HepG2 (cell line): ENCODE results near the gene LGALS7B. TPM values are rescaled to one million over a fixed set of nuclear protein-coding genes. Genes with fewer than 3 reads are reported as not detected.
A peak's percentile ranks its signal among the peaks of the same experiment; 100 is the strongest.

ENCODE experiments used
- ATAC-seq: fragments of 200-7000 bp; cut with Tn5 transposase; 3 replicates; pipeline ENCODE4 v1.9.1; 2020; ENCODE audit warnings: mild to moderate bottlenecking, moderate library complexity
- BruUV-seq: library from RNA; stranded (reverse); fragments of 400-500 nt; replicated peaks from 2 replicates; lab custom pipeline; 2021; lab: Mats Ljungman, UMichigan
- CTCF ChIA-PET: fragments of 300-600 bp; formaldehyde crosslinking; extraction: SDS; loops from one replicate; lab custom pipeline; 2021; ENCODE audit warnings: low total read pairs, inconsistent platforms, low intra/inter-chr PET ratio; lab: Yijun Ruan, JAX
- POLR2A ChIA-PET: fragments of 350-600 bp; sonication (Branson Sonifier 250); formaldehyde crosslinking; loops from one replicate; lab custom pipeline; 2020; ENCODE audit warnings: antibody characterized with exemption, inconsistent platforms; lab: Yijun Ruan, JAX
- DNase-seq: peaks from one replicate; pipeline ENCODE4 v3.0.0-alpha.2; 2015; ENCODE audit warnings: low spot score
- FAIRE-seq: peaks from 3 replicates; lab custom pipeline; 2011; peaks lifted over from hg19 to GRCh38; lab: Jason Lieb, UNC
- H2AFZ ChIP-seq: one replicate; pipeline ENCODE4 v1.6.1; 2011; ENCODE audit warnings: low read length, inconsistent platforms
- H3K27ac ChIP-seq: fragments of 300-600 bp; 3 replicates; pipeline ENCODE4 v1.8.0; 2011; ENCODE audit warnings: mixed run types, mild to moderate bottlenecking, mixed read lengths, low read length, inconsistent platforms; ENCODE audit not compliant: insufficient read depth; ENCODE audit errors: extremely low read length
- H3K27me3 ChIP-seq, 2 experiments: fragments of 200-600 bp in 1 of 2; 2 replicates in 1 of 2; 3 replicates in 1 of 2; pipeline versions ENCODE4 v1.6.0 to v1.8.0; 2011; ENCODE audit warnings: low read length in 2 of 2, mild to moderate bottlenecking in 2 of 2, moderate library complexity in 2 of 2, inconsistent platforms in 1 of 2; ENCODE audit not compliant: insufficient read depth in 2 of 2, control insufficient read depth in 1 of 2
- H3K36me3 ChIP-seq, 2 experiments: fragments of 200-600 bp in 1 of 2; replicated peaks in 1 of 2; 2 replicates in 1 of 2; 3 replicates in 1 of 2; pipeline versions ENCODE4 v1.5.1 to v1.8.0; 2011; ENCODE audit warnings: low read length in 2 of 2, inconsistent platforms in 1 of 2; ENCODE audit not compliant: insufficient read depth in 2 of 2, control insufficient read depth in 1 of 2
- H3K4me1 ChIP-seq: 2 replicates; pipeline ENCODE4 v1.5.1; 2012; ENCODE audit warnings: low read length, inconsistent platforms; ENCODE audit not compliant: insufficient read depth
- H3K4me2 ChIP-seq: 2 replicates; pipeline ENCODE4 v1.6.0; 2011; ENCODE audit warnings: low read depth, low read length, inconsistent platforms
- H3K4me3 ChIP-seq, 3 experiments: fragments of 200-600 bp in 1 of 3; sonication (generic), shearing (Covaris generic) in 1 of 3; replicated peaks in 1 of 3; 2 replicates each; pipeline ENCODE4 v1.5.1; 2011 to 2016; ENCODE audit warnings: low read length in 3 of 3, inconsistent platforms in 2 of 3, low read depth in 2 of 3, mild to moderate bottlenecking in 2 of 3, control low read depth in 1 of 3, mixed read lengths in 1 of 3; ENCODE audit not compliant: insufficient read depth in 1 of 3
- H3K79me2 ChIP-seq: one replicate; pipeline ENCODE4 v1.6.1; 2011; ENCODE audit warnings: low read length, inconsistent platforms; ENCODE audit not compliant: insufficient read depth
- H3K9ac ChIP-seq: 2 replicates; pipeline ENCODE4 v1.6.0; 2011; ENCODE audit warnings: mild to moderate bottlenecking, low read depth, low read length, inconsistent platforms; ENCODE audit not compliant: insufficient read depth
- H3K9me3 ChIP-seq: 2 replicates; pipeline ENCODE4 v1.5.1; 2012; ENCODE audit warnings: mild to moderate bottlenecking, low read length
- H4K20me1 ChIP-seq: 2 replicates; pipeline ENCODE4 v1.6.0; 2011; ENCODE audit warnings: inconsistent platforms, mild to moderate bottlenecking, low read length, moderate library complexity; ENCODE audit not compliant: insufficient read depth
- AGO1 ChIP-seq: fragments of 200-400 bp; formaldehyde crosslinking; IDR thresholded peaks from 2 replicates; pipeline ENCODE4 v1.6.1; 2017; ENCODE audit warnings: mild to moderate bottlenecking, low read depth, low read length, moderate library complexity; ENCODE audit not compliant: poor library complexity, severe bottlenecking
- ASH2L ChIP-seq: fragments of 300-600, 200-600 bp; sonication (generic); IDR thresholded peaks from 2 replicates; pipeline ENCODE4 v1.7.0; 2017; ENCODE audit warnings: low read depth, mild to moderate bottlenecking, moderate library complexity, mixed read lengths, low read length; ENCODE audit not compliant: insufficient read length
- GABPB1 ChIP-seq: IDR thresholded peaks from 2 replicates; pipeline ENCODE4 v1.6.1; 2016; ENCODE audit warnings: mild to moderate bottlenecking, missing genetic modification reagents, moderate library complexity, missing compliant biosample characterization
- GATAD1 ChIP-seq: IDR thresholded peaks from 2 replicates; pipeline ENCODE4 v1.6.1; 2016; ENCODE audit warnings: missing genetic modification reagents, missing compliant biosample characterization
- GLI4 ChIP-seq: sonication (generic); formaldehyde crosslinking; IDR thresholded peaks from 2 replicates; pipeline ENCODE4 v1.5.1; 2020; ENCODE audit warnings: missing genetic modification reagents, mild to moderate bottlenecking, moderate library complexity, borderline replicate concordance
- HNF4A ChIP-seq: sonication (generic); formaldehyde crosslinking; IDR thresholded peaks from 2 replicates; pipeline ENCODE4 v1.4.0; 2020; ENCODE audit warnings: missing genetic modification reagents
- JUND ChIP-seq: sonication (generic); formaldehyde crosslinking; IDR thresholded peaks from 2 replicates; pipeline ENCODE4 v1.8.0; 2022; ENCODE audit warnings: mild to moderate bottlenecking, missing genetic modification reagents
- MIXL1 ChIP-seq: IDR thresholded peaks from 2 replicates; pipeline ENCODE4 v1.6.1; 2016
- MTA1 ChIP-seq: sonication (generic); formaldehyde crosslinking; IDR thresholded peaks from 2 replicates; pipeline ENCODE4 v1.4.0; 2020; ENCODE audit warnings: missing genetic modification reagents, mild to moderate bottlenecking, borderline replicate concordance
- NFE2L1 ChIP-seq: sonication (generic); formaldehyde crosslinking; IDR thresholded peaks from 2 replicates; pipeline ENCODE4 v1.4.0; 2020; ENCODE audit warnings: missing genetic modification reagents, mild to moderate bottlenecking, borderline replicate concordance
- POLR2AphosphoS2 ChIP-seq: IDR thresholded peaks from 2 replicates; pipeline ENCODE4 v1.6.1; 2011; ENCODE audit warnings: low read depth, low read length, improper control_type of control experiment
- RARA ChIP-seq: IDR thresholded peaks from 2 replicates; pipeline ENCODE4 v1.6.1; 2016; ENCODE audit warnings: missing genetic modification reagents, missing compliant biosample characterization
- SMARCC2 ChIP-seq: fragments of 450-650 bp; IDR thresholded peaks from 2 replicates; pipeline ENCODE4 v1.6.1; 2017; ENCODE audit warnings: antibody characterized with exemption, mild to moderate bottlenecking
- SRSF4 ChIP-seq: fragments of 200-400 bp; formaldehyde crosslinking; IDR thresholded peaks from one replicate; pipeline ENCODE4 v1.6.1; 2018; ENCODE audit warnings: mild to moderate bottlenecking, low read depth, low read length, moderate library complexity; ENCODE audit not compliant: poor library complexity, severe bottlenecking
- ZNF589 ChIP-seq: sonication (generic); formaldehyde crosslinking; conservative IDR thresholded peaks from 2 replicates; pipeline ENCODE4 v1.8.0; 2022; ENCODE audit warnings: mild to moderate bottlenecking, moderate library complexity, missing genetic modification reagents
- ZNF672 ChIP-seq: sonication (generic); formaldehyde crosslinking; IDR thresholded peaks from 2 replicates; pipeline ENCODE4 v1.8.1; 2022; ENCODE audit warnings: missing genetic modification reagents
- ZNF816 ChIP-seq: sonication (generic); formaldehyde crosslinking; IDR thresholded peaks from 2 replicates; pipeline ENCODE4 v1.8.0; 2022; ENCODE audit warnings: missing genetic modification reagents, mild to moderate bottlenecking, borderline replicate concordance
- WGBS: methylation state at CpG from one replicate; pipeline ENCODE4 v1.1.6; 2017; ENCODE audit warnings: low lambda C conversion rate; 5-methylcytosine and 5-hydroxymethylcytosine counted together
- in situ Hi-C: cut with HindIII; loops from 2 replicates; pipeline ENCODE4 v1.10.0; 2017; ENCODE audit warnings: low pct_unique_long_range_greater_than_20kb; ENCODE audit not compliant: extremely low pct_ligation_motif_present
- intact Hi-C: fragments of 100-400 bp; cut with micrococcal nuclease; formaldehyde crosslinking; loops from one replicate; pipeline ENCODE4 v1.10.0; 2022; ENCODE audit not compliant: unreplicated experiment
- polyA plus RNA-seq, 8 experiments: library from polyadenylated mRNA; depleted of rRNA in 3 of 8; stranded (reverse) in 7 of 8; unstranded in 1 of 8; fragments of >200 nt; fragmentation: Illumina TruSeq in 4 of 8; extraction: Trizol in 4 of 8; gene quantifications; 2 replicates each; pipeline versions ENCODE4 v1.2.1 to v1.2.3, GENCODE V29; 2011 to 2016; ENCODE audit warnings: low read depth in 4 of 8, missing spikeins in 1 of 8, mixed read lengths in 1 of 8; ENCODE audit not compliant: insufficient read depth in 1 of 8
- total RNA-seq, 5 experiments: library from RNA; depleted of rRNA; stranded (reverse); fragments of >200 nt; fragmentation: Illumina TruSeq; extraction: Trizol; gene quantifications; 2 replicates each; pipeline ENCODE4 v1.2.3, GENCODE V29; 2016; ENCODE audit warnings: low read depth in 1 of 5
- TF ChIP-seq, protein P1 (sequence below): sonication (generic); formaldehyde crosslinking; conservative IDR thresholded peaks from 2 replicates; pipeline ENCODE4 v1.4.0; 2020; ENCODE audit warnings: missing genetic modification reagents

LGALS7B gene
- total and polyA plus RNA-seq, 2 of the 13 experiments (the other 11 are each of a cell fraction or from before 2014, with no cell fraction given) = 1.7 to 2.1 TPM

DNA sequence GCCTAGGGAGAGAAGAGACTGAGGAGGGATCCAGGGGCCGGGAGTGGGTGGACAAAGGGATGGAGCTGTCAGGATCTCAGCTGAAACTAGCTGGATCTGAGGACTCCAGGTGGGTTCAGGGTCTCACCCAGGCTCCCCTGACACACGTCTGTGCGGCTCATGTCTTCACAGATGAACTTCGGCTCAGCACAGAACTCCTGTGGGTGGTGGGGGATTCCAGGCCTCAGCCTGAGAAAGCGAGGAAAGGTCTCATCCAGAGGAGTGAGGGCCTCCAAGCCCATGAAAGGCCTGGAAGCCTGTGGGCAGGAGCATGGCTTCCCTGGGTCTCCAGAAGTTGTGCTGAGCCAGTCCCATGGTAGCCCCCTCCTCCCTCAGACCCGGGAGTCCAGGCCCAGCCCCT is 46.1 kb upstream of the LGALS7B start (continued):
- TF ChIP-seq POLR2AphosphoS2 = no peak

DNA sequence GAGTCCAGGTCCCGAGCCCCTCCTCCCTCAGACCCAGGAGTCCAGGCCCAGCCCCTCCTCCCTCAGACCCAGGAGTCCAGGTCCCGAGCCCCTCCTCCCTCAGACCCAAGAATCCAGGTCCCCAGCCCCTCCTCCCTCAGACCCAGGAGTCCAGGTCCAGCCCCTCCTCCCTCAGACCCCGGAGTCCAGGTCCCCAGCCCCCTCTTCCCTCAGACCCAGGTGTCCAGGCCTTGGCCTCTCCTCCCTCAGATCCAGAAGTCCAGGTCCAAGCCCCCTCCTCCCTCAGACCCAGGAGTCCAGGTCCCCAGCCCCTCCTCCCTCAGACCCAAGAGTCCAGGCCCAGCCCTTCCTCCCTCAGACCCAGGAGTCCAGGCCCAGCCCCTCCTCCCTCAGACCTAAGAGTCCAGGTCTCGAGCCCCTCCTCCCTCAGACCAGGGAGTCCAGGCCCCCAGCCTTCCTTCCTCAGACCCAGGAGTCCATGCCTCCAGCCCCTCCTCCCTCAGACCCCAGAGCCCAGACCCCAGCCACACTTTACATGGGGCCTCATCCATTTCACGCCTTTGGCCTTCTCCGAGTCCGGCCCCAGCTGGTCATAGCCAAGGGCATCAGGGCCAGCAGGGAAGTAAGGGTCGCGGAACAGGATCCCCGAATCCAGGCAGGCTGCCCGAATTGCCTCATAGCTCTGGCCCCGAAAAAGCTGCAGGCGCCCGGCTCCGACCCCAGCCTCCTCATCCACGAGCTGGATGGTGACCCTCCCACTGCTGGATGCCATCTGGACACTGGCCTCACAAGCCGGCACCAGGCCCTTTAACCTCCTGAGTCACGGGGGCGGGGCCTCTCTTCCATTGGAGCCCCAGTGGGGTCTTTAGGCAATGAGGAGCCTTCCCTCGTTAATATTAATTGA is 45.4 kb upstream of the LGALS7B start:
- CTCF ChIA-PET = no interaction called here
- ATAC-seq = no peak; the same call in 1 of the 3 replicates
- H3K27ac ChIP-seq = no peak overlapping the region
- TF ChIP-seq AGO1 (peak; percentile 71), RARA (CRISPR knock-in tag) (no peak), ASH2L (no peak), JUND (no peak), GABPB1 (no peak), HNF4A (CRISPR knock-in tag) (no peak), ZNF589 (CRISPR knock-in tag) (no peak), NFE2L1 (no peak), SMARCC2 (no peak), MTA1 (CRISPR knock-in tag) (peak; percentile 45; the same call in 1 of the 2 replicates), GATAD1 (CRISPR knock-in tag) (no peak), GLI4 (CRISPR knock-in tag) (no peak), MIXL1 (CRISPR knock-in tag) (no peak), ZNF816 (no peak), SRSF4 (no peak), ZNF672 (CRISPR knock-in tag) (no peak)
- TF ChIP-seq, protein P1, sequence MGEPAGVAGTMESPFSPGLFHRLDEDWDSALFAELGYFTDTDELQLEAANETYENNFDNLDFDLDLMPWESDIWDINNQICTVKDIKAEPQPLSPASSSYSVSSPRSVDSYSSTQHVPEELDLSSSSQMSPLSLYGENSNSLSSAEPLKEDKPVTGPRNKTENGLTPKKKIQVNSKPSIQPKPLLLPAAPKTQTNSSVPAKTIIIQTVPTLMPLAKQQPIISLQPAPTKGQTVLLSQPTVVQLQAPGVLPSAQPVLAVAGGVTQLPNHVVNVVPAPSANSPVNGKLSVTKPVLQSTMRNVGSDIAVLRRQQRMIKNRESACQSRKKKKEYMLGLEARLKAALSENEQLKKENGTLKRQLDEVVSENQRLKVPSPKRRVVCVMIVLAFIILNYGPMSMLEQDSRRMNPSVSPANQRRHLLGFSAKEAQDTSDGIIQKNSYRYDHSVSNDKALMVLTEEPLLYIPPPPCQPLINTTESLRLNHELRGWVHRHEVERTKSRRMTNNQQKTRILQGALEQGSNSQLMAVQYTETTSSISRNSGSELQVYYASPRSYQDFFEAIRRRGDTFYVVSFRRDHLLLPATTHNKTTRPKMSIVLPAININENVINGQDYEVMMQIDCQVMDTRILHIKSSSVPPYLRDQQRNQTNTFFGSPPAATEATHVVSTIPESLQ (CRISPR knock-in tag) = no peak

More for the DNA sequence above, 45.4 kb upstream of the LGALS7B start:
- DNase-seq (no peak), FAIRE-seq (no peak)
- H3K4me2 ChIP-seq = peak overlapping the region; percentile 15; the same call in 1 of the 2 replicates
- no peaks in the 10 kb centered on the region for H4K20me1 ChIP-seq
- no peaks in the 10 kb centered on the region for H3K9me3 ChIP-seq
- intact Hi-C loops (no loop called here), in situ Hi-C loops (loop anchor here (5.0 to 25.0 kb wide), 2 partner anchors 89 to 169 kb away; partner anchors contain the start of genes CCER2 and ECH1)
- no TSS peak for BruUV-seq
- no peak overlapping the region; a peak in 1 of 6 replicates for H3K4me3 ChIP-seq
- no peaks in the 10 kb centered on the region for H3K36me3 ChIP-seq
- peak overlapping the region; percentile 39; the same call in 1 of the 2 replicates for H3K9ac ChIP-seq
- H3K27me3 ChIP-seq = no peaks in the 10 kb centered on the region
- WGBS = 68% methylated on average over 11 of the region's 20 CpGs
- H2AFZ ChIP-seq = no peak overlapping the region
- POLR2A ChIA-PET = interaction anchor here (0.7 to 1.0 kb wide), 2 partner anchors 78 to 187 kb away, joined by 3 read pairs; partner anchors contain the start of genes MRPS12 and SARS2
- H3K79me2 ChIP-seq = no peaks in the 10 kb centered on the region
- H3K4me1 ChIP-seq = peaks cover 31% of the 10 kb centered on the region
